ENCODE data around the gene SYTL3.
"Not testable (repeated sequence)": the region's sequence is repeated elsewhere in the genome, so short reads cannot be mapped to it uniquely, and the experiment has no call there.

The SYTL3 gene

DNA sequence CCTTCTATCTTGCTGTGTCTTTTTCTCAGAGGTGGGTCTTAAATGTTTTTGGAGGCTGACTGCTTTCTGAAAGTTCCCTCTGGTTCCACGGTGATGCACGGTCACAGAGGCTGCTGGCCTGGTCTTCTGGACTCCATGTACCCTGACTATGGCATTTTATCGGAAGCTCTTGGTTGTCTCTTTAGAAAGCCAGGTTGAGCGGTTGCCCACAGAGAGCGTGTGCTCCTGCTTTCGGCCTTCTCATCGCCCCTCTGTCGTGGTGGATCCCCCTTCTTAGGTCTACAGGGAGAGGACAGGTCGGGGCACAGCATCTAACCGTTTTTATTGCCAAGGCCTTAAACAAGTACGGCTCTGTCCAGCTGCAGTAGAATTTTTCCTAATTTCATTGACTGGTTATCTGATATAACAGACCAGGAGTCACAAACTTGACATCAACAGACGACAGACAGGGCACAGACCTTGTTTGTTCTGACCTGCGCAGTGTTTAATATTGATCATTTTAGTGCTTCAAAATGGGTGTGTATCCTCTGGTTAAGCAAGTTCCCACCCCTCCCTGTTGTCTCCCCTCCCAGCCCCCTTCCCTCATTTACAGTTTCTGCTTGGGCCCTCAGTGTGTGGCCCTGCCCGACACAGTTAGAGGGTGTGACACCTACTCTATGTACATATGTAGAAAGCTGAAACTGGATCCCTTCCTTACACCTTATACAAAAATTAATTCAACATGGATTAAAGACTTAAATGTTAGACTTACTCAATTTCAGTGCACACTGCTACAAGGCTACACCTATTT, 24.7 kb downstream of the SYTL3 start:
- H3K4me3 ChIP-seq (ENCODE audit: low read length in 2 of 2) = no peak overlapping the region
- no peaks in the 10 kb centered on the region for H3K36me3 ChIP-seq (replicated peaks in 1 of 2; ENCODE audit: control insufficient read depth in 2 of 2, insufficient read depth in 2 of 2, low read length in 2 of 2)
- no CpG with 5 or more reads among the region's 14 CpGs for WGBS, 2 donors (ENCODE audit: extremely low coverage in 2 of 2, insufficient read length in 2 of 2, insufficient replicate concordance in 1 of 2)
- no peak overlapping the region for H2BK5ac ChIP-seq (ENCODE audit: low read length)
- H3K27me3 ChIP-seq (ENCODE audit: control insufficient read depth in 3 of 3, insufficient read depth in 3 of 3, low read depth in 1 of 3, low read length in 3 of 3) = peaks cover 0 to 10% (median 0%) of the 10 kb centered on the region in 3 experiments
- H2BK120ac ChIP-seq (ENCODE audit: low read depth, low read length) = no peak overlapping the region
- no peak overlapping the region for H4K91ac ChIP-seq (ENCODE audit: low read depth, low read length, poor library complexity)
- DNase-seq (ENCODE audit: low spot score) = no peak
- H2BK15ac ChIP-seq (ENCODE audit: low read length) = no peak overlapping the region
- no peaks in the 10 kb centered on the region for H3K9me3 ChIP-seq (replicated peaks in 1 of 2; ENCODE audit: control insufficient read depth in 2 of 2, insufficient read depth in 1 of 2, low read depth in 1 of 2, low read length in 2 of 2)
- no peak overlapping the region for H3K4me2 ChIP-seq (ENCODE audit: insufficient read depth, low read length, poor library complexity, severe bottlenecking)
- H3K9ac ChIP-seq (ENCODE audit: low read depth, low read length, poor library complexity) = no peak overlapping the region
- H4K8ac ChIP-seq (ENCODE audit: low read depth, low read length) = no peak overlapping the region
- no peak overlapping the region for H2AK5ac ChIP-seq (ENCODE audit: low read depth, low read length)
- no peak overlapping the region for H2BK12ac ChIP-seq (ENCODE audit: low read length)
- H3K4me1 ChIP-seq (ENCODE audit: control insufficient read depth in 2 of 2, insufficient read depth in 1 of 2, low read depth in 1 of 2, low read length in 2 of 2) = no peaks in the 10 kb centered on the region
- H3K23ac ChIP-seq (ENCODE audit: low read depth, low read length, poor library complexity) = no peak overlapping the region
- H3K14ac ChIP-seq (ENCODE audit: low read length) = no peak overlapping the region
- H3K4ac ChIP-seq (ENCODE audit: low read length) = no peak overlapping the region
- H2AFZ ChIP-seq (ENCODE audit: low read length) = no peak overlapping the region
- no peaks in the 10 kb centered on the region for H3K79me1 ChIP-seq (ENCODE audit: low read depth, low read length)
- no peak overlapping the region for H3K27ac ChIP-seq (replicated peaks; ENCODE audit: low read length)
- H3K18ac ChIP-seq (ENCODE audit: low read length) = no peak overlapping the region

DNA sequence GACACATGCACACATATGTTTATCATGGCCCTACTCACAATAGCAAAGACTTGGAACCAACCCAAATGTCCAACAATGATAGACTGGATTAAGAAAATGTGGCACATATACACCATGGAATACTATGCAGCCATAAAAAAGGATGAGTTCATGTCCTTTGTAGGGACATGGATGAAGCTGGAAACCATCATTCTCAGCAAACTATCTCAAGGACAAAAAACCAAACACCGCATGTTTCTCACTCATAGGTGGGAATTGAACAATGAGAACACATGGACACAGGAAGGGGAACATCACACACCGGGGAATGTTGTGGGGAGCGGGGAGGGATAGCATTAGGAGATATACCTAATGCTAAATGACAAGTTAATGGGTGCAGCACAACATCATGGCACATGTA, 27.2 kb downstream of the SYTL3 start:
- H3K23ac ChIP-seq (ENCODE audit: low read depth, low read length, poor library complexity); H2BK120ac ChIP-seq (ENCODE audit: low read depth, low read length); H3K9me3 ChIP-seq (replicated peaks in 1 of 2; ENCODE audit: control insufficient read depth in 2 of 2, insufficient read depth in 1 of 2, low read depth in 1 of 2, low read length in 2 of 2); DNase-seq (ENCODE audit: low spot score); H3K36me3 ChIP-seq (replicated peaks in 1 of 2; ENCODE audit: control insufficient read depth in 2 of 2, insufficient read depth in 2 of 2, low read length in 2 of 2); H2AFZ ChIP-seq (ENCODE audit: low read length); H3K79me1 ChIP-seq (ENCODE audit: low read depth, low read length); H4K91ac ChIP-seq (ENCODE audit: low read depth, low read length, poor library complexity); H2BK12ac ChIP-seq (ENCODE audit: low read length); H2BK5ac ChIP-seq (ENCODE audit: low read length); H3K4me3 ChIP-seq (ENCODE audit: low read length in 2 of 2); H3K9ac ChIP-seq (ENCODE audit: low read depth, low read length, poor library complexity); H3K4me1 ChIP-seq (ENCODE audit: control insufficient read depth in 2 of 2, insufficient read depth in 1 of 2, low read depth in 1 of 2, low read length in 2 of 2); H3K27ac ChIP-seq (replicated peaks; ENCODE audit: low read length); H3K14ac ChIP-seq (ENCODE audit: low read length); H4K8ac ChIP-seq (ENCODE audit: low read depth, low read length); H3K27me3 ChIP-seq (ENCODE audit: control insufficient read depth in 3 of 3, insufficient read depth in 3 of 3, low read depth in 1 of 3, low read length in 3 of 3); H2BK15ac ChIP-seq (ENCODE audit: low read length); H3K18ac ChIP-seq (ENCODE audit: low read length); H3K4me2 ChIP-seq (ENCODE audit: insufficient read depth, low read length, poor library complexity, severe bottlenecking); H3K4ac ChIP-seq (ENCODE audit: low read length); H2AK5ac ChIP-seq (ENCODE audit: low read depth, low read length): not testable (repeated sequence)
- no CpG with 5 or more reads among the region's 3 CpGs for WGBS, 2 donors (ENCODE audit: extremely low coverage in 2 of 2, insufficient read length in 2 of 2, insufficient replicate concordance in 1 of 2)

DNA sequence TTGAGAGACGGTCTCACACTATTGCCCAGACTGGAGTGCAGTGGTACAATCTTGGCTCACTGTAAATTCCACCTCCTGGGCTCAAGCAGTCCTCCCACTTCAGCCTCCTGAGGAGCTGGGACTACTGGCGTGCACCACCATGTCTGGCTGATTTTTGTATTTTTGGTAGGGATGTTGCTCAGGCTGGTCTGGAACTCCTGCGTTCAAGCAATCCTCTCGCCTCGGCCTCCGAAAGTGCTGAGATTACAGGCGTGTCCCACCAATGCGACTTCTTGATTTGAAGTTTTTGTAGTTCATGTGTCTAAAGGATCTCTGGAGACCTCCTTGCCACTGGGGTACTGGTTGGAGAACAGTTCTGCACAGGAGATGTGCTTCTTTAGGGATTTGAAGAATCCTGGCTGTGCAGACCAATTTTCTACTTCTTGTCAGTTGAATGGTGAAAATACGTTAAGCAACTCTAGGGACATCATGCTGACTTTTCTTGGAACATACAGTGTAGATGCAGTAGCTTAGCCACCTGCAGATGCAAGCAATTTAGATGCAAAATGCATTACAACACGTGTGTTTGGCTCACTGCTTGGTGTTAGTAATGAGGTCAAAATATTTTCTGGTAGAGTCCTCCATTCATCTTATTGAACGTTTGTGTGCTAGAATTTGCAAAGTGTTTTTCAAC, 28.2 kb downstream of the SYTL3 start:
- H2BK12ac ChIP-seq (ENCODE audit: low read length) = no peak overlapping the region
- H4K91ac ChIP-seq (ENCODE audit: low read depth, low read length, poor library complexity) = no peak overlapping the region
- no peaks in the 10 kb centered on the region for H3K4me1 ChIP-seq (ENCODE audit: control insufficient read depth in 2 of 2, insufficient read depth in 1 of 2, low read depth in 1 of 2, low read length in 2 of 2)
- no peak overlapping the region for H3K4me2 ChIP-seq (ENCODE audit: insufficient read depth, low read length, poor library complexity, severe bottlenecking)
- no peak overlapping the region for H3K9ac ChIP-seq (ENCODE audit: low read depth, low read length, poor library complexity)
- H3K14ac ChIP-seq (ENCODE audit: low read length) = no peak overlapping the region
- no peaks in the 10 kb centered on the region for H3K79me1 ChIP-seq (ENCODE audit: low read depth, low read length)
- no peak overlapping the region for H2BK5ac ChIP-seq (ENCODE audit: low read length)
- no peak overlapping the region for H3K23ac ChIP-seq (ENCODE audit: low read depth, low read length, poor library complexity)
- no peak overlapping the region for H2AFZ ChIP-seq (ENCODE audit: low read length)
- no peak overlapping the region for H4K8ac ChIP-seq (ENCODE audit: low read depth, low read length)
- DNase-seq (ENCODE audit: low spot score) = no peak
- H3K4ac ChIP-seq (ENCODE audit: low read length) = no peak overlapping the region
- no peak overlapping the region for H3K27ac ChIP-seq (replicated peaks; ENCODE audit: low read length)
- H2AK5ac ChIP-seq (ENCODE audit: low read depth, low read length) = no peak overlapping the region
- H3K9me3 ChIP-seq (replicated peaks in 1 of 2; ENCODE audit: control insufficient read depth in 2 of 2, insufficient read depth in 1 of 2, low read depth in 1 of 2, low read length in 2 of 2) = no peaks in the 10 kb centered on the region
- H3K4me3 ChIP-seq (ENCODE audit: low read length in 2 of 2) = no peak overlapping the region
- no peak overlapping the region for H2BK120ac ChIP-seq (ENCODE audit: low read depth, low read length)
- no peak overlapping the region for H3K18ac ChIP-seq (ENCODE audit: low read length)
- H2BK15ac ChIP-seq (ENCODE audit: low read length) = no peak overlapping the region
- WGBS, 2 donors (ENCODE audit: extremely low coverage in 2 of 2, insufficient read length in 2 of 2, insufficient replicate concordance in 1 of 2) = no CpG with 5 or more reads among the region's 11 CpGs
- H3K27me3 ChIP-seq (ENCODE audit: control insufficient read depth in 3 of 3, insufficient read depth in 3 of 3, low read depth in 1 of 3, low read length in 3 of 3) = peaks cover 0 to 5% (median 0%) of the 10 kb centered on the region in 3 experiments
- no peaks in the 10 kb centered on the region for H3K36me3 ChIP-seq (replicated peaks in 1 of 2; ENCODE audit: control insufficient read depth in 2 of 2, insufficient read depth in 2 of 2, low read length in 2 of 2)

DNA sequence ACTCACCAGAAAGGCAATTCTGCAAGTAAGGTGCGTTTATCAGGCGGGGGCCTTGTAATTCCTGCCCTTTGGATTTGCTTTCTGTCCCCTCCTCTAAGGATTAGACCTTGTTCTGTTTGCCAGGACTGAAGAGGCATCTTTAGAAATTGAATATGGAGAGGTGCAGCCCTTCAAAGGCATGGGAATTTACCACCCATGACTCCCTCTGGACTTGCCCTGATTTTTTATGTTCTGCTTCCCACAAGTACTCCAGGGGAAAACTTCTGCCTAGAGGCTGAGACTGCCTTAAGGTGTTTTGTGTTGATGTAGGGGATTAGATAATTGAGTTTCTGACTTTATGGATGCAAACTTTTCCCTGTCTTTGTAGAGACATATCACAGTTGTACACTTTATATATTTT, 30.2 kb downstream of the SYTL3 start:
- Histone ChIP-seq H3K27ac (replicated peaks; ENCODE audit: low read length) (no peak overlapping the region), H3K23ac (ENCODE audit: low read depth, low read length, poor library complexity) (no peak overlapping the region), H2BK15ac (ENCODE audit: low read length) (no peak overlapping the region), H3K27me3 (ENCODE audit: control insufficient read depth in 3 of 3, insufficient read depth in 3 of 3, low read depth in 1 of 3, low read length in 3 of 3) (peaks cover 0 to 5% (median 0%) of the 10 kb centered on the region in 3 experiments), H3K4ac (ENCODE audit: low read length) (no peak overlapping the region), H2AFZ (ENCODE audit: low read length) (no peak overlapping the region), H3K4me3 (ENCODE audit: low read length in 2 of 2) (peak overlapping the region in 1 of 2 donors; percentile 16), H2BK120ac (ENCODE audit: low read depth, low read length) (no peak overlapping the region), H3K4me1 (ENCODE audit: control insufficient read depth in 2 of 2, insufficient read depth in 1 of 2, low read depth in 1 of 2, low read length in 2 of 2) (no peaks in the 10 kb centered on the region), H3K36me3 (replicated peaks in 1 of 2; ENCODE audit: control insufficient read depth in 2 of 2, insufficient read depth in 2 of 2, low read length in 2 of 2) (no peaks in the 10 kb centered on the region), H3K14ac (ENCODE audit: low read length) (no peak overlapping the region), H3K18ac (ENCODE audit: low read length) (no peak overlapping the region), H2BK12ac (ENCODE audit: low read length) (no peak overlapping the region), H2AK5ac (ENCODE audit: low read depth, low read length) (no peak overlapping the region), H3K79me1 (ENCODE audit: low read depth, low read length) (no peaks in the 10 kb centered on the region), H3K9ac (ENCODE audit: low read depth, low read length, poor library complexity) (no peak overlapping the region), H3K4me2 (ENCODE audit: insufficient read depth, low read length, poor library complexity, severe bottlenecking) (no peak overlapping the region), H2BK5ac (ENCODE audit: low read length) (no peak overlapping the region), H4K91ac (ENCODE audit: low read depth, low read length, poor library complexity) (no peak overlapping the region), H4K8ac (ENCODE audit: low read depth, low read length) (no peak overlapping the region), H3K9me3 (replicated peaks in 1 of 2; ENCODE audit: control insufficient read depth in 2 of 2, insufficient read depth in 1 of 2, low read depth in 1 of 2, low read length in 2 of 2) (no peaks in the 10 kb centered on the region)
- no CpG with 5 or more reads among the region's 2 CpGs for WGBS, 2 donors (ENCODE audit: extremely low coverage in 2 of 2, insufficient read length in 2 of 2, insufficient replicate concordance in 1 of 2)
- no peak for DNase-seq (ENCODE audit: low spot score)

Measured in neuronal stem cell (in vitro differentiated cells).